ENCODE results near the gene MIPOL1.
"Not testable (repeated sequence)": the region's sequence is repeated elsewhere in the genome, so short reads cannot be mapped to it uniquely, and the experiment has no call there.

Gene MIPOL1

GRCh38 chr14:37555596-37555995, 357.9 kb downstream of the MIPOL1 start:
- not testable (repeated sequence) for DNase-seq

DNA sequence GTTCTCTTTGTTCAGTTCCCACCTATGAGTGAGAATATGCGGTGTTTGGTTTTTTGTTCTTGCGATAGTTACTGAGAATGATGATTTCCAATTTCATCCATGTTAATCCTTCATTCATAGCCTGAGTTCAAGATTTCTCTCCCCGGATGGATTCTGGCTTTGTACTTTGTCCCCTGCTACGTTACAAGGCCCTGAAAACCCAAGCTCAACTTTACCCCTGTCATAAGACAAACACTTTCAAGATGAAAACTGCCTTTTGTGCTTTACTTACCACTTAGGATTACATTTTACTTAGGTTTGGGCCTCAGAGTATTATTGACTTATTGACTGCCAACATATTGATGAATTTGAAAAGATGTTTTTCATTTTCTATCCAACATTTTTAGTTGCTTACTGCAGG, 361.0 kb downstream of the MIPOL1 start:
- DNase-seq, result no peak

GRCh38 chr14:37559386-37559785, 361.6 kb downstream of the MIPOL1 start:
- DNase-seq, result no peak

DNA sequence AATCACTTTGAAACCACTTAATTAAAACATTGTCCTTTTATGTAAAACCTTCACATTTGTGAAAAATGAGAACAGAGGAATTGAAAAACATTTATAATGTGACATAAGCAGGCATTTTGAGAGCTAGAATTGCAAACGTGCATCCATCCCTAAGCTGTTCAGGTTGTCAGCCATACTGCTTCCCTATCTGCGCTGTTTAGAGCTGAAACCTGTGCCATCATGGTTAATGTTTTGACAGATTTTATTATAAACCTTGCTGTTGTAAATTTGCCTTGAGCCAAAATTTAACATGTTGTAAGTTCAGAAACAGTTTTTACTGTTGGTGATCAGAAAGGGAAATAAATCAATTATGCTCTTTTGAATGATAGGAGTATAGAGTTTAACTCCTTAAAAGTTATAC, 365.5 kb downstream of the MIPOL1 start:
- DNase-seq, result no peak

DNA sequence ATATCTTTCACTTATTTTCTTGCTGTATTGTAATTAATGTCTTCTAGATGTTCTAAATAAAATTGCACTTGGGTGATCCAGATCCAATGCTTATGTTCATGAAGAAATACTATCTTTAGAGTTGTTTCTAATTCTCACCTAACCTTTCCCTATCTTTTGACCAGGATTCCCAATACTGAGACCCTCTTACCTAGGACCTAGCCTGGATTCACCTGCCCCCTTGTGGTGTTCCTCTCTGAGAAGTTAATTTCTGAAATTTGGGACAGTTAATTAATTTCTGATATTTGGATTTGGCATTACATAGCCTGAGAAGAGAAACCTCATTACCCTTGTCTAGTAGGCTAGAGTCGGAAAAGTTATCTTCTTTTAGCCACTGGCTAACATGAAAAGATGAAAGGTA, 367.8 kb downstream of the MIPOL1 start:
- no peak for DNase-seq

GRCh38 chr14:37566811-37567371, 369.2 kb downstream of the MIPOL1 start:
- DNase-seq, result no peak

- no peak for DNase-seq
Measured at GRCh38 chr14:37569729-37570128, 372.0 kb downstream of the MIPOL1 start.

- DNase-seq, result no peak
Measured at GRCh38 chr14:37571391-37571790, 373.7 kb downstream of the MIPOL1 start.

- DNase-seq, result no peak
Measured at GRCh38 chr14:37573356-37573755, 375.6 kb downstream of the MIPOL1 start.

- DNase-seq, result no peak
Measured at GRCh38 chr14:37579274-37579673, 381.5 kb downstream of the MIPOL1 start.

DNA sequence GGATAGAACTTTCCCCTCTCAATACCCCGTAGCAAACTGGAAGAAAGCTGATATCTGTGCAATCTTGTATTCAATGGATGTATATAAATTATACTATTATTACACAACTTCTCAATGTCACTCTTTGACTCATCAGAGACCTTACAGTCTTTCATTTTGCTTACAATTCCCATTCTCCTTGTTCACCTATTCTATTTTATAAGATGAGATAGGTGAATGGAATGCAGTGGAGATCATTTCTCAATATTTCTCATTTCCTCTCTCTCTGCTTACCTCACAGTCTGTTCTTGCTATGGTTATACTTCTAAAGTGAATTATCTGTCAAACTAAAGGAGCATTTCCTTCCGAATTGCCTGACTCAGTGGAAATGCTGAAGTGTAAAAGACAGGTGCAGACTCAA, 382.4 kb downstream of the MIPOL1 start:
- DNase-seq, result no peak

GRCh38 chr14:37583358-37584210, 385.8 kb downstream of the MIPOL1 start:
- DNase-seq, result no peak

DNA sequence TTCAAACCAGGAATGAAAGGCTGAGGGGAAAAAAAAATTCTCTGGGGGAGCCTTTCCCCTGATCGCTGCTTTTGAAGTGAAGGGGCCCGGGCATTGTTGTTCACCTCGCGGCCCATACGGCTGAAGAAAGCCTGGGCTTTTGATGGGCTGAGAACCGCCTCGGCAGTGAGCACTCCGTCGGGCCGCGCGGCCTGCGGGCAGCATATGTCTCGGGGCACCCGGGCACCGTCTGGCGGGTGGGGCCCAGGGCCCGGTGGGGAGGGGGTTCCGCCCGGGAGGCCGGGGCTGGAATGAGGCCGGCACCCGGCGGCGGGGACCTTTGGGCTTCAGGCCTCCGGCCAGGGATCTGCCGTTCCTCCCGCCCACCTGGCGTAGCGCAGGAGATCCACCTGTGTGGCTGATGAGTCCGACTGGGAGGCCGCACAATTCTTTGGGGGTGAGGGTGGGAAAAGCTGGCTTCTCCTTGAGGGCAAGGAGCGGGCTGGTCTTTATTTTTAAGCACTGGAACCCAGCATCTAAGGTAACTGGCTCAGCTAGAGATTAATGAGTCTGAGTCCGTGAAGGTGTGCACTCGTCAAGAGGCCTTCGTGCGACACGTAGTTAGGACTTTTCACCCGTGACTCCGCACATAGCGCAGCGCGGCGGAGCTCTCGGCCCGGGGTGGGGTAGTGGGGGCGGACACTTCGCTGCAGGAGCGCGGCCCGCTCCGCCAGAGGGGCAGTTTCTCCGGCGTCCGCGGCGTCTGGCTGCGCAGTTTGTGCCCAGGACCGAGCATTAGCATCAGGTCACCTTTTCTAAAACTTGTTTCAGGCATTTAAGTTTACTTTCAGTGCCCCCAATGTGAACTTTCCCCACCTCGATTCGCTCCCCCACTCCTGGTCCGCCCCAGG, 386.7 kb downstream of the MIPOL1 start:
- no peak for DNase-seq

- no peak for DNase-seq
Measured at GRCh38 chr14:37585101-37585511, 387.4 kb downstream of the MIPOL1 start.

DNA sequence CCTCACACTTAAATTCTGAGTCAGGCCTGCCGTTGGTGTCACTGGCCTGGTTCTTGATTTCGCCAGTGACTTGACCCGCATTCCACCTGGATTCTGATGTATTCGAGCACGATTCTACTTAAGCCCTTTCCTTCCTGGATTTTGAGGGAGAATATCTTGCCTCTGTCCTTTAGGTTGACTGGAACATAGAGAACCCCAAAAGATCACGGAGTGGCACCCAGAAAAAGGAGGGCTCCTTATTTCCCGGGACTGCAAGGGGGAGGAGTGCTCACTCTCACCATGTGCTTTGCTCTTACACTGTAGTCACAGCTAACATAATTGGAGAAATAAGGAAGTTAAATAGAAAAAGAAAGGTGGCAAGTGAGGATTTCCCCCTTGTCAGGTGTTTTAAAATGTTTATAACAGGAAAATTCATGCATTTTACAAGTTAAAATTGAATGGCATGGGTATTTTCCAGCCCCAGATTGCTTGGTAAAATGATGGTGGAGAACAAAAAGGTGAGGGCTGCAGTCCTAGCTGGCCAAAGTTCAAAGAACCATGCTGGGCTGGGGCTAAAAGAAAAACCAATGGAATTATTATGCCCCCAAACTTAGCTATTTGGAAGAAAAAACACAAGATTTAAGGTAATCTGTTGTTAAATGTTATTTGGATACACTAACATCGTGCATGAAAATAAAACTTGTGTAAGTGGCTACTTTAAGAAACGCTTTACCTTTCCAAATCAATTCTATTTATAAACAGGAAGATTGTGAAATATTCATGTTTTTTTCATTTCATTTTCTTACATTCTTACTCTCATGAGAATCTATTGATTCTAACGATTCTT, 388.4 kb downstream of the MIPOL1 start:
- DNase-seq, result no peak

- DNase-seq, result no peak
Measured at GRCh38 chr14:37586797-37587130, 389.0 kb downstream of the MIPOL1 start.

DNA sequence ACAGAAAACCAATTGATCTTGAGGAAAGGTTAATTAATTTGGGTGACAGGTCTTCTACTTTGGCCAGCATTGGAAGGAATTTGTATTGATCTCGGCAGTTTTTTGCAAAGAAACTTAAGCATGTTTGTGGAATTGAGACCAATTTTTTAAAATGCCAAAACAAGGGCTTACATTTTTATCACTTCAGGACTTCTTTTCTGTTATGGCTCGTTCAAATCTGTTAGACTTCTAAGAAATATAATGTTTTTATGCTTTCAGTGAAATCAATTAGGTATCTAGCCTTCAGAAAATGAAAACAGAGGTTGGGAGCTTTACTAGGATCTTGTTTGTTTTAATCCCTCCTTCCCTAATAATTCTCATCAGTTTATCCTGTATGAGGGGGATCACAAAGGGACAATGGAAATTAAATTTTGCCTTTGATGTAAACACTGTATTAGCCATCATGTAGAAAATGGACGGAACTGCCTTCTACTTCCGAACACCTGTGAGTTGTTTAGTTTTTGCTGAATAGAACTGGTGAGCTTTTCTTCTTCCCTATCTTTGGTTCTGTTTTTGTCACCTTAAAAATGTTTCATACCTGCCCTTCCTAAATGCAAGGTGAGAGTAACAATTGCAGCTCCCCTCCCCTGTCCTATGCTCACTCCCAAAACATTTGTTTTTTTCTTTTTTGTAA, 389.5 kb downstream of the MIPOL1 start:
- DNase-seq, result no peak

GRCh38 chr14:37587881-37588666, 390.3 kb downstream of the MIPOL1 start:
- DNase-seq, result no peak

GRCh38 chr14:37588667-37588955, 390.9 kb downstream of the MIPOL1 start:
- DNase-seq, result no peak

GRCh38 chr14:37588956-37589714, 391.4 kb downstream of the MIPOL1 start:
- DNase-seq, result peak; percentile 31

Data from MV-4-11 (cell line).